Right atrium auricular region (tissue), 2 donors: ENCODE measurements around the gene GC. TPM values are rescaled to one million over a fixed set of nuclear protein-coding genes. Genes with fewer than 3 reads are reported as not detected.

ENCODE experiments used
- DNase-seq: peaks from one replicate; pipeline ENCODE4 v3.0.0-alpha.2; 2019; ENCODE audit warnings: low spot score
- H3K27ac ChIP-seq, 2 donors: fragments of 200-600 bp; sonication (generic); 1 replicate in 1 of 2; 2 replicates in 1 of 2; pipeline ENCODE4 v1.5.1; 2016 to 2019
- H3K27me3 ChIP-seq, 2 donors: fragments of 200-600 bp; sonication (generic); one replicate each; pipeline versions ENCODE4 v1.5.1 to v1.6.0; 2017 to 2019
- H3K36me3 ChIP-seq: fragments of 200-600 bp; sonication (generic); one replicate; pipeline ENCODE4 v1.5.1; 2016
- H3K4me1 ChIP-seq, 2 donors: fragments of 200-600 bp; sonication (generic); one replicate each; pipeline versions ENCODE4 v1.5.1 to v1.6.0; 2017 to 2019
- H3K4me3 ChIP-seq, 2 donors: fragments of 200-600 bp; sonication (generic); 1 replicate in 1 of 2; 2 replicates in 1 of 2; pipeline ENCODE4 v1.5.1; 2017 to 2019; ENCODE audit warnings: mild to moderate bottlenecking in 1 of 2, moderate library complexity in 1 of 2
- H3K9me3 ChIP-seq, 2 donors: fragments of 200-600 bp; sonication (generic); one replicate each; pipeline ENCODE4 v1.5.1; 2019
- CTCF ChIP-seq, 2 donors: fragments of 200-600 bp; sonication (generic); IDR thresholded peaks; one replicate each; pipeline ENCODE4 v1.5.1; 2019; ENCODE audit warnings: antibody characterized with exemption in 2 of 2
- total RNA-seq, 2 donors: library from RNA; depleted of rRNA; stranded (reverse); fragments of >200 nt; gene quantifications; one replicate each; pipeline ENCODE4 v1.1.0, GENCODE V29; 2016

GC gene
- total RNA-seq, 2 donors from 2014 or later: not detected

- Histone ChIP-seq H3K27ac (no peak overlapping the region), H3K36me3 (no peaks in the 10 kb centered on the region), H3K9me3 (no peaks in the 10 kb centered on the region), H3K27me3 (no peaks in the 10 kb centered on the region), H3K4me3 (no peak overlapping the region), H3K4me1 (no peaks in the 10 kb centered on the region)
- no peak for TF ChIP-seq CTCF (IDR thresholded peaks at IDR 0.05)
- no peak for DNase-seq
Measured at GRCh38 chr4:71773004-71773403, 10.9 kb downstream of the GC start.

GRCh38 chr4:71772592-71772991, 11.3 kb downstream of the GC start:
- TF ChIP-seq CTCF (IDR thresholded peaks at IDR 0.05): no peak

GRCh38 chr4:71771613-71772012, 12.3 kb downstream of the GC start:
- H3K9me3 ChIP-seq: no peaks in the 10 kb centered on the region
- H3K27me3 ChIP-seq: no peaks in the 10 kb centered on the region
- H3K36me3 ChIP-seq: no peaks in the 10 kb centered on the region
- no peak overlapping the region for H3K27ac ChIP-seq
- H3K4me1 ChIP-seq: no peaks in the 10 kb centered on the region
- no peak for TF ChIP-seq CTCF (IDR thresholded peaks at IDR 0.05)
- DNase-seq: no peak
- no peak overlapping the region for H3K4me3 ChIP-seq

More at GRCh38 chr4:71772592-71772991, 11.3 kb downstream of the GC start:
- no peak for DNase-seq
- Histone ChIP-seq H3K36me3 (no peaks in the 10 kb centered on the region), H3K27ac (no peak overlapping the region), H3K27me3 (no peaks in the 10 kb centered on the region), H3K9me3 (no peaks in the 10 kb centered on the region), H3K4me1 (no peaks in the 10 kb centered on the region), H3K4me3 (no peak overlapping the region)

GRCh38 chr4:71769434-71769833, 14.4 kb downstream of the GC start:
- no peaks in the 10 kb centered on the region for H3K27me3 ChIP-seq
- no peak for TF ChIP-seq CTCF (IDR thresholded peaks at IDR 0.05)
- no peak overlapping the region for H3K4me3 ChIP-seq
- no peak overlapping the region for H3K27ac ChIP-seq
- H3K36me3 ChIP-seq: no peaks in the 10 kb centered on the region
- no peak for DNase-seq
- H3K4me1 ChIP-seq: no peaks in the 10 kb centered on the region
- no peaks in the 10 kb centered on the region for H3K9me3 ChIP-seq

GRCh38 chr4:71768123-71768522, 15.8 kb downstream of the GC start:
- H3K27me3 ChIP-seq: no peaks in the 10 kb centered on the region
- TF ChIP-seq CTCF (IDR thresholded peaks at IDR 0.05): no peak
- no peaks in the 10 kb centered on the region for H3K4me1 ChIP-seq
- H3K36me3 ChIP-seq: no peaks in the 10 kb centered on the region
- H3K27ac ChIP-seq: no peak overlapping the region
- H3K9me3 ChIP-seq: no peaks in the 10 kb centered on the region
- DNase-seq: no peak
- H3K4me3 ChIP-seq: no peak overlapping the region

- TF ChIP-seq CTCF (IDR thresholded peaks at IDR 0.05): no peak
- no peak overlapping the region for H3K27ac ChIP-seq
- DNase-seq: no peak
Measured at GRCh38 chr4:71765821-71766383, 18.0 kb downstream of the GC start.

More at GRCh38 chr4:71765821-71766383, 18.0 kb downstream of the GC start:
- Histone ChIP-seq H3K27me3 (no peaks in the 10 kb centered on the region), H3K9me3 (no peaks in the 10 kb centered on the region), H3K4me1 (no peaks in the 10 kb centered on the region), H3K36me3 (no peaks in the 10 kb centered on the region), H3K4me3 (no peak overlapping the region)
